Activated T-cell treated with anti-CD3 and anti-CD28 coated beads for 4 hours (primary cell): ENCODE measurements around the gene KLF13.

Experiments
- DNase-seq: peaks from one replicate; pipeline ENCODE4 v3.0.0-alpha.2; 2020

KLF13 gene

GRCh38 chr15:31333820-31334219 lies 7.2 kb downstream of the KLF13 start:
- no peak for DNase-seq

GRCh38 chr15:31335989-31336592 lies 9.5 kb downstream of the KLF13 start:
- no peak for DNase-seq

GRCh38 chr15:31336593-31337295 lies 10.1 kb downstream of the KLF13 start:
- DNase-seq = no peak

GRCh38 chr15:31337352-31338031 lies 10.9 kb downstream of the KLF13 start:
- no peak for DNase-seq

- no peak for DNase-seq
Observed at GRCh38 chr15:31338318-31338878, 11.8 kb downstream of the KLF13 start.

GRCh38 chr15:31338879-31339557 lies 12.4 kb downstream of the KLF13 start:
- DNase-seq = no peak

- no peak for DNase-seq
Observed at GRCh38 chr15:31339558-31339895, 12.9 kb downstream of the KLF13 start.

- DNase-seq = no peak
Observed at GRCh38 chr15:31340047-31340446, 13.4 kb downstream of the KLF13 start.

GRCh38 chr15:31340592-31340991 lies 14.0 kb downstream of the KLF13 start:
- DNase-seq = no peak

- DNase-seq = no peak
Observed at GRCh38 chr15:31341071-31341470, 14.4 kb downstream of the KLF13 start.

GRCh38 chr15:31341496-31342195 lies 15.0 kb downstream of the KLF13 start:
- no peak for DNase-seq

GRCh38 chr15:31342381-31342780 lies 15.7 kb downstream of the KLF13 start:
- no peak for DNase-seq

- DNase-seq = no peak
Observed at GRCh38 chr15:31342781-31343626, 16.4 kb downstream of the KLF13 start.

GRCh38 chr15:31343831-31344230 lies 17.2 kb downstream of the KLF13 start:
- no peak for DNase-seq

GRCh38 chr15:31344266-31344665 lies 17.6 kb downstream of the KLF13 start:
- DNase-seq = no peak

- no peak for DNase-seq
Observed at GRCh38 chr15:31344823-31345605, 18.4 kb downstream of the KLF13 start.

GRCh38 chr15:31345606-31346366 lies 19.2 kb downstream of the KLF13 start:
- no peak for DNase-seq

GRCh38 chr15:31346367-31347066 lies 19.9 kb downstream of the KLF13 start:
- DNase-seq = no peak
